ENCODE data around the gene TCEA3. TPM values are rescaled to one million over a fixed set of nuclear protein-coding genes. Genes with fewer than 3 reads are reported as not detected.

TCEA3 gene
- total RNA-seq, 4 donors from 2014 or later, result 39.5 to 49.1 (median 46.2) TPM

DNA sequence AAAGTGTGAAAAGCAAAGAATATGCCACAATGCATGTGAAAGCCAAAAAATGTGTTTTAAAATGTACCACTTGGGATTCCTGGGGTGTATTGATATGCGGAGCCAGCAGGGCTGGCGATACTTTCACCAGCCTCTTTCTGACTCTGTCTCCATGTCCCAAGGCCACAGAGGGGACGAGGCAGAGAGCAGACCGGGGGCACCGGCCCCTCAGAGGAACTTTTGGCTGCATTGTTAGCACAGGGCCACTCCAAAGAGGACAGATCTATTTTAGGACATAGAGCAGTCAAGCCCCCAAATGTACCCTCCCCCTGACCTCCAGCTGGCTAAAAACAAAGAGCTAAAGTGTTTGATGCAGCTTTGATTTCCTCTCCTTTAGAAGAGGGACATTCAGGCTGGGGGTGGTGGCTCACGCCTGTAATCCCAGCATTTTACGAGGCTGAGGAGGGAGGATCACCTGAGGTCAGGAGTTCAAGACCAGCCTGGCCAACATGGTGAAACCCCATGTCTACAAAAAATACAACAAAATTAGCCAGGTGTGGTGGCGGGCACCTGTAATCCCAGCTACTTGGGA lies 29.3 kb downstream of the TCEA3 start:
- WGBS, 2 donors, result 54 to 56% methylated on average over 8 of the region's 8 CpGs
- no peak for TF ChIP-seq POLR2A (IDR thresholded peaks at IDR 0.05)
- TF ChIP-seq, protein P1, sequence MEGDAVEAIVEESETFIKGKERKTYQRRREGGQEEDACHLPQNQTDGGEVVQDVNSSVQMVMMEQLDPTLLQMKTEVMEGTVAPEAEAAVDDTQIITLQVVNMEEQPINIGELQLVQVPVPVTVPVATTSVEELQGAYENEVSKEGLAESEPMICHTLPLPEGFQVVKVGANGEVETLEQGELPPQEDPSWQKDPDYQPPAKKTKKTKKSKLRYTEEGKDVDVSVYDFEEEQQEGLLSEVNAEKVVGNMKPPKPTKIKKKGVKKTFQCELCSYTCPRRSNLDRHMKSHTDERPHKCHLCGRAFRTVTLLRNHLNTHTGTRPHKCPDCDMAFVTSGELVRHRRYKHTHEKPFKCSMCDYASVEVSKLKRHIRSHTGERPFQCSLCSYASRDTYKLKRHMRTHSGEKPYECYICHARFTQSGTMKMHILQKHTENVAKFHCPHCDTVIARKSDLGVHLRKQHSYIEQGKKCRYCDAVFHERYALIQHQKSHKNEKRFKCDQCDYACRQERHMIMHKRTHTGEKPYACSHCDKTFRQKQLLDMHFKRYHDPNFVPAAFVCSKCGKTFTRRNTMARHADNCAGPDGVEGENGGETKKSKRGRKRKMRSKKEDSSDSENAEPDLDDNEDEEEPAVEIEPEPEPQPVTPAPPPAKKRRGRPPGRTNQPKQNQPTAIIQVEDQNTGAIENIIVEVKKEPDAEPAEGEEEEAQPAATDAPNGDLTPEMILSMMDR (IDR thresholded peaks at IDR 0.05), result no peak
- intact Hi-C loops (cut with DNase I; ENCODE audit: low total_unique reads), result no loop called here
- DNase-seq (ENCODE audit: low spot score in 2 of 2), result no peak
- no peak overlapping the region for H3K4me3 ChIP-seq (ENCODE audit: low read depth, poor library complexity, severe bottlenecking)

- WGBS, 2 donors, result 39 to 47% methylated on average over 7 of the region's 7 CpGs
- intact Hi-C loops (cut with DNase I; ENCODE audit: low total_unique reads), result no loop called here
These were observed 29.9 kb downstream of the TCEA3 start for GRCh38 chr1:23394684-23395083.

DNA sequence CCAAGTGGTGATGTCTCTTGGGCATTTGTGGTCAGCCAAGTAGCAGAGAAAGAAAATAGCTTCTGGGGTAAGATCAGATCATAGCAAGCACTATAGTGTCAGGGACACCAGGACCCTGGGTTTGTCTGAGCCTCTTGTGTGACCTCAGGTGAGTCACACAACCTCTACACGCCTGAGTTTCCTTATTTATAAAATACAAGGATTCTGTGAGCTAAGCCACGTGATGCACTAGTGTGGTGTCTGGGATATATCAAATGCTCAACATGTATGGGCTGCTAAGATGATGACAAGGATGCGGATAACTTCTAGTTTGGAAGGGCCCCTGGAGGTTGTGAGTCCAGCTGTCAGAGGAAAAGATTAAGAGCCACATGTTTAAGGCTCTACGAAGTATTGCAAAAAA lies 30.4 kb downstream of the TCEA3 start:
- TF ChIP-seq, protein P1 (IDR thresholded peaks at IDR 0.05), result no peak
- no peak for TF ChIP-seq POLR2A (IDR thresholded peaks at IDR 0.05)
- no peak for DNase-seq (ENCODE audit: low spot score in 2 of 2)
- 70 to 76% methylated on average over 4 of the region's 4 CpGs for WGBS, 2 donors
- intact Hi-C loops (cut with DNase I; ENCODE audit: low total_unique reads), result no loop called here
- H3K4me3 ChIP-seq (ENCODE audit: low read depth, poor library complexity, severe bottlenecking), result no peak overlapping the region

More at GRCh38 chr1:23394684-23395083, 29.9 kb downstream of the TCEA3 start:
- no peak overlapping the region for H3K4me3 ChIP-seq (ENCODE audit: low read depth, poor library complexity, severe bottlenecking)
- no peak for TF ChIP-seq POLR2A (IDR thresholded peaks at IDR 0.05)
- peak; percentile 84 to 97 for DNase-seq (ENCODE audit: low spot score in 2 of 2)

DNA sequence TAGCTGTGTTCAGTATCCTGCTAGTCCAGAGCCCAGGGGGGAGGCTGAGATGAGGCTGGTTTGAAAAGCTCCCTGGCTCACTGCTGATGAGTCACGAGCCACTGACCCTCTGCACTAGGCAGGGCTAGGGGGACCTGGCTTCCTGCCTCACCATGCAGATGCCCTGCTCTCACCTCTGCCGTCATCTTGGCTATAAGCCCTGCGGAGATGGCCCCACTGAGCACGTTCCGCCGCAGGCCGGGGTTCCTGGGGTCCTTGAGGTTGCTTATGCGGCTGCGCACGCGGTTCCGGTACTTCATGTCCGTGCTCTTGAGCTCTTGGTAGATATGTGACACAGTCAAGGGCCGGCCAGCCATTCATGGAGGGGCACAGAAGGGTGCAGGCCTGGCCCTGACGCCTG lies 30.8 kb downstream of the TCEA3 start:
- whole genome bisulfite sequencing, 2 donors, result 79 to 95% methylated on average over 11 to 15 of the region's 15 CpGs
- intact Hi-C loops (cut with DNase I; ENCODE audit: low total_unique reads), result no loop called here
- no peak for DNase-seq (ENCODE audit: low spot score in 2 of 2)
- no peak overlapping the region for H3K4me3 ChIP-seq (ENCODE audit: low read depth, poor library complexity, severe bottlenecking)
- TF ChIP-seq POLR2A (IDR thresholded peaks at IDR 0.05), result no peak
- TF ChIP-seq, protein P1 (IDR thresholded peaks at IDR 0.05), result no peak

DNA sequence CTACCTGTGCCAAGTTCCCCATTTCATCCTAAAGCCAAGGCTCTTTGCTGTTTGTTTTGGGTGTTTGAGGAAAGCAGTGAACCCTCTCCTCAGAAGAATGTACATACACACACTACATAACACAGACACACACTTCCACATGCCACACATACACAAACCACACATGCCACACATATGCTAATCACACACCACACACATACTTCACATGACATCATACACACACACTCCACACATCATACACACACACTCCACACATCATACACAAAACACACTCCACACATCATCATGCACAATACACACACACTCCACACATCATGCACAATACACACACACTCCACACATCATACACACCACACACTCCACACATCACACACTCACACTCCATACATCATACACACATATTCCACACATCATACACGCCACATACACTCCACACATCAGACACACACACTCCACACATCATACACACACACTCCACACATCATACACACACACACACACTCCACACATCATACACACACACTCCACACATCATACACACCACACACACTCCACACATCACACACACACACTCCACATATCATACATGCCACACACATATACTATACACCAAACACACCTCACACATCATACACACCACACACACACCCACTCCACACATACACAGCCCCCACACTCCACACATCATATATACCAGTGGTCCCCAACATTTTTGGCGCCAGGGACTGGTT lies 32.3 kb downstream of the TCEA3 start:
- TF ChIP-seq, protein P1 (IDR thresholded peaks at IDR 0.05), result no peak
- TF ChIP-seq POLR2A (IDR thresholded peaks at IDR 0.05), result no peak
- 76 to 81% methylated on average over 2 of the region's 2 CpGs for WGBS, 2 donors
- H3K4me3 ChIP-seq (ENCODE audit: low read depth, poor library complexity, severe bottlenecking), result no peak overlapping the region
- DNase-seq (ENCODE audit: low spot score in 2 of 2), result no peak
- intact Hi-C loops (cut with DNase I; ENCODE audit: low total_unique reads), result no loop called here

- H3K4me3 ChIP-seq (ENCODE audit: low read depth, poor library complexity, severe bottlenecking), result no peak overlapping the region
- 70 to 79% methylated on average over 9 of the region's 9 CpGs for WGBS, 2 donors
- intact Hi-C loops (cut with DNase I; ENCODE audit: low total_unique reads), result no loop called here
- TF ChIP-seq, protein P1 (IDR thresholded peaks at IDR 0.05), result no peak
- TF ChIP-seq POLR2A (IDR thresholded peaks at IDR 0.05), result no peak
- no peak for DNase-seq (ENCODE audit: low spot score in 2 of 2)
These were observed 34.7 kb downstream of the TCEA3 start for GRCh38 chr1:23389837-23390321.
